Large intestine (tissue), 3 donors: ENCODE results near the gene ADAMTSL2. TPM values are rescaled to one million over a fixed set of nuclear protein-coding genes. Genes with fewer than 3 reads are reported as not detected.

Experiments used
- DNase-seq, 2 donors: peaks; one replicate each; pipeline versions ENCODE4 v3.0.0 to v3.0.0-alpha.2; 2013
- H3K27ac ChIP-seq: one replicate; pipeline ENCODE4 v1.5.1; 2013; ENCODE audit warnings: low read length
- H3K27me3 ChIP-seq: 2 replicates; pipeline ENCODE4 v1.6.1; 2013; ENCODE audit warnings: low read length; ENCODE audit not compliant: control insufficient read depth, insufficient read depth
- H3K36me3 ChIP-seq: 2 replicates; pipeline ENCODE4 v1.6.1; 2013; ENCODE audit warnings: low read length; ENCODE audit not compliant: control insufficient read depth, insufficient read depth
- H3K4me1 ChIP-seq: one replicate; pipeline ENCODE4 v1.6.1; 2013; ENCODE audit warnings: low read length; ENCODE audit not compliant: control insufficient read depth, insufficient read depth
- H3K4me3 ChIP-seq: one replicate; pipeline ENCODE4 v1.5.1; 2013; ENCODE audit warnings: low read length
- H3K9me3 ChIP-seq: one replicate; pipeline ENCODE4 v1.6.1; 2013; ENCODE audit warnings: mild to moderate bottlenecking, low read depth, low read length, moderate library complexity; ENCODE audit not compliant: control insufficient read depth
- WGBS: methylation state at CpG from one replicate; pipeline ENCODE4 v1.1.5; 2013; ENCODE audit warnings: low lambda C conversion rate; ENCODE audit not compliant: insufficient coverage; 5-methylcytosine and 5-hydroxymethylcytosine counted together
- polyA plus RNA-seq: library from polyadenylated mRNA; unstranded; fragments of 120-200 nt; gene quantifications from one replicate; pipeline ENCODE4 v1.2.1, GENCODE V29; 2013

The ADAMTSL2 gene
- polyA plus RNA-seq, 1 donor = 0.69 TPM

DNA sequence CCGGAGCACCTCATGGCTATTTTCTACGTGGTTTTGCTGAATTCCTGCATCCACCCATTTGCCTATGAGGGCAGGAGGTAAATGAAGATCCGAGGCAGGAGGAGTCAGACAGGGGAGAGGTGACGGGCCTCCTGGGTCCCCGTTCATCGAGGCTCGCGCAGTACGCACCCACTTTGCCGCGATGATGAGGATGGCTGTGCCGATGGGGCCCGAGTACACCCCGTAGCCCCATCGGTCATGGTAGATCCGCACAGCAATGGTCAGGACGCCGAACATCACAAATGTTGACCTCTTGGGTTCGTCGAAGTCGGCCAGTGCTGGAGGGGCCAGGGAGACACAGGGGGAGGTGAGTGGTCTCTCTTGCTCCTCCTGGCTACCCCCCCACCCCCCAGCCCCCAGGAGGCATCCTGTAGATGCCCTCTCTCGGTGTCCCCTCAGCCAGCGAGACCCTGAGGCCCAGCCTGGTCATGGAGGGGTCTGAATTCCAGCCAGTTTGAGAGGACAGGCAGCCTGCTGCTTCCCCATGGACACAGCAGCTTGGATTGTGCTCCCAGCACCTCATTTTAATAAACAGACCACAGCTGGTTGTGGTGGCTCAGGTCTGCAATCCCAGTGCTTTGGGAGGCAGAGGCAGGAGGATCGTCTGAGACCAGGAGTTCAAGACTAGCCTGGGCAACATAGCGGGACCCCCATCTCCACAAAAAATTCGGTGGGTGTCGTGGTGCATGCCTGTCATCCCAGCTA is 15.6 kb upstream of the ADAMTSL2 start:
- Histone ChIP-seq H3K4me1 (no peaks in the 10 kb centered on the region), H3K4me3 (no peak overlapping the region), H3K27ac (no peak overlapping the region), H3K27me3 (no peaks in the 10 kb centered on the region), H3K36me3 (no peaks in the 10 kb centered on the region), H3K9me3 (no peaks in the 10 kb centered on the region)
- WGBS = 80% methylated on average over 2 of the region's 27 CpGs
- no peak for DNase-seq

DNA sequence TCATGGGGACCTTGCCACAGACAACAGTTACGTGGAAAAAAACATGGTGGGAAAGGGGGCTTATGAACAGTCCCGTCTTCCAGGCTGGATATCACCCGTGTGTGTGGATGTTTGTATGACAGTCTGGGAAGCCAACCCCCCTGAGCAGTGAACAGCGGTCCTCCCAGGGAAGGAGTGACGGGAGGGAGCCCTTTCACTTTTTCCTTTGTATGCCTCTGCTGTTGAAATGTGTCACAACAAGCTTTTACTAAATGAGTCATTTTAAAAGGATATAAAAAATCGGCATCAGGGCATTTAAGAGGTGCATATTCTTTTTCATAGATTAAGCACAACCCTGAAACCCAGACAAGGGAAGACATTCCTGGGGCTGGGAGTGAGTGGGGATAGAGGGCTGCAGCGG is 14.8 kb upstream of the ADAMTSL2 start:
- H3K4me1 ChIP-seq = no peaks in the 10 kb centered on the region
- DNase-seq = no peak
- no CpG with 5 or more reads among the region's 7 CpGs for WGBS
- no peaks in the 10 kb centered on the region for H3K36me3 ChIP-seq
- no peak overlapping the region for H3K27ac ChIP-seq
- no peaks in the 10 kb centered on the region for H3K27me3 ChIP-seq
- H3K9me3 ChIP-seq = no peaks in the 10 kb centered on the region
- no peak overlapping the region for H3K4me3 ChIP-seq

DNA sequence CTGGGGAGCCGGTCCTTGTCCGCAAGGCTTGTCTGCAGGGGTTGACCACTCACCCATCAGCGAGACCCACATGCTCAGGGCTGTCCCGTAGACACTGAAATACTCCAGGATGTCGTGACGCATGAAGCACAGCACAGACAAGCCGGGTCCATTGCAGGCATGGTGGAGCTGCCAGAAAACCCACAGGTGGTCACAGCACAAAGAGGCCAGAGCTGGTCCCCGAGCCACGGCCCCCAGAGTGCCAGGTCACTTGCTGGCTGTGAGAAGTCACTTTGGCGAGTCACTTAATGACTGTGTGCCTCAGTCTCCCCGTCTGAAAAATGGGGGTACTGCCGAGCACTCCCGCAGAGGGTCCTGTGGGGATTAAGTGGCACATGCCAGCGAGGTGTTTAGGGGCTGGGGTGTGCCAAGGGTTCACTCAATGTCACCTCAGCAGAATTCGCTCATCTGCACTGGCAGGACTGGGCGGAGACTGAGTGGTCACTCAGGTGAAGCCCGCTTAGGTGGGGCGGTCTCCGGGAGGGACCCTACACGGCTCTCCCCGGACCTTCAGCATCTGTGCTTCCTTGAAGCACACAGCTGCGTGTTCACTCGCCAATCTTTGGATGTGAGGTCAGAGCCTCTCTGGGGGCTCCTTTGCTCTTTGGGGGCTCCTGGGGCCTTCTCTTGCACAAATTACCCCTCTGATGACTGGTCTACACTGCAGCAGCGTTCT is 14.2 kb upstream of the ADAMTSL2 start:
- WGBS = no CpG with 5 or more reads among the region's 24 CpGs
- H3K4me1 ChIP-seq = no peaks in the 10 kb centered on the region
- no peak overlapping the region for H3K4me3 ChIP-seq
- no peak overlapping the region for H3K27ac ChIP-seq
- H3K27me3 ChIP-seq = no peaks in the 10 kb centered on the region
- no peaks in the 10 kb centered on the region for H3K9me3 ChIP-seq
- H3K36me3 ChIP-seq = no peaks in the 10 kb centered on the region
- DNase-seq = no peak

- 77% methylated on average over 2 of the region's 21 CpGs for WGBS
- Histone ChIP-seq H3K4me1 (peaks cover under 1% of the 10 kb centered on the region), H3K9me3 (no peaks in the 10 kb centered on the region), H3K27ac (no peak overlapping the region), H3K27me3 (no peaks in the 10 kb centered on the region), H3K4me3 (no peak overlapping the region), H3K36me3 (no peaks in the 10 kb centered on the region)
- DNase-seq = no peak
Measured at GRCh38 chr9:133521122-133522072, 13.1 kb upstream of the ADAMTSL2 start.

- Histone ChIP-seq H3K36me3 (no peaks in the 10 kb centered on the region), H3K27ac (no peak overlapping the region), H3K4me3 (no peak overlapping the region), H3K27me3 (peaks cover 8% of the 10 kb centered on the region), H3K9me3 (no peaks in the 10 kb centered on the region), H3K4me1 (peaks cover 9% of the 10 kb centered on the region)
- DNase-seq = no peak
- no CpG with 5 or more reads among the region's 14 CpGs for WGBS
Measured at GRCh38 chr9:133522073-133522910, 12.2 kb upstream of the ADAMTSL2 start.

DNA sequence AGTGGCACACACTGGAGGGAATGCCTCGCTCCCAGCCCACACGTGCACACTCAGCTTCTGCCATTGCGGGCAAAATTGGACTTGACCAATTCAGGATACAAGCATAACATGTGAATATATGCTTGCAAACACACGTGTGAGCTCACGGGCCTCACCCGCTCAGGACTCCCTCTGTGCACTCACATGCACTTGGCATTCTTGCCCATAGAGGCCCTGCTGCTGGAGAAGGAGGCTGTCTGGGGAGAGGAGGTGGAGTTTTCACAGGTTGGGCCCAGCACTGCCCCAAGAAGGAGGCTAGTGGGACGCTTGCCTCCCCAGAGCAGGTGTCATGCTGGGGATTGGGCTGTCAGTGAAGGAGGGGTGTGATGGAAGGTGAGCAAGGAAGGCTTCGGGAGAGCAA is 11.4 kb upstream of the ADAMTSL2 start:
- no peak for DNase-seq
- WGBS = no CpG with 5 or more reads among the region's 8 CpGs
- Histone ChIP-seq H3K4me3 (no peak overlapping the region), H3K36me3 (no peaks in the 10 kb centered on the region), H3K9me3 (no peaks in the 10 kb centered on the region), H3K4me1 (peaks cover 10% of the 10 kb centered on the region), H3K27me3 (peaks cover 16% of the 10 kb centered on the region), H3K27ac (no peak overlapping the region)

DNA sequence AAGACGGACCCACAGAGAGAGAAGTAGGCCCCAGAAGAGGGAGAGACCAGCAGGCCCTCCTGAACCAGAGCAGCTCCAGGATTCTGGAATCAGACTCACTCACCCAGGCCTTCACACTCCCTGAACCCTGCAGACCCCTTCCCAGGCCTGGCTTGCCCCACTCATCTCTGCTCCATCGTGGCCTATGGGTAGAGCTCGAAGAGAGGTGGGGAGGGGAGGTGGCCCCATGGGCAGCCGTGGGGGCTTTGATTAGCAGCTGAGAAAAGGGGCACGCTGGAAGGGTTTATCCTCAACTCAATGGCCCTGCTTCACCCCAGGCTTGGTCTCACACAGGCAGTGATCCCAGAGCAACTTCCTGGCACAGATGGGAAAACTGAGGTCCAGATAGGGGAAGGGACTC is 10.4 kb upstream of the ADAMTSL2 start:
- no peak overlapping the region for H3K27ac ChIP-seq
- WGBS = no CpG with 5 or more reads among the region's 5 CpGs

DNA sequence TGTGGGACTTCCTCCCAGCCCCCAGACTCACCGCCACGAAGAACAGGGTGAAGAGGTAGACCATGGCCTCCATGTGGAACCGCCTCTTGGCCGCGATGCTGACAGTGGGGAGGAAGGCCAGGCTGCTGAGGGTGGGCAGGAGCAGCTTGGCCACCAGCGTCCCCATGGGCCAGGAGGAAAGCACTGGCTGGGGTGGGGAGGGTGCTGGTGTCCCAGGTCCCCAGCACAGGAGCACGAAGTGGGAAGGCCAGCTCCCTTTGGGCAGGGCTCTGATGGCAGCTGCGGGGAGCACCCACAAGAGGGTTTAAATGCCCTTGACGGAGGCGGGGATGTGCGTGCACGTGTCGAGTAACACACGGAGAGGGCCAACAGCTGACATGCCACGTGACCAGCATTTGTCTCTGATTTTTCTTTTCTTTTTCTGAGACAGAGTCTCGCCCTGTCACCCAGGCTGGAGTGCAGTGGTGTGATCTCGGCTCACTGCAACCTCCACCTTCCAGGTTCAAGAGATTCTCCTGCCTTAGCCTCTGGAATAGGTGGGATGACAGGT is 9.8 kb upstream of the ADAMTSL2 start, which contains the start of gene MYMK:
Gene MYMK, minus strand, starts transcription at position 281 of the 550 bp plus-strand sequence. Its CDS starts 115 bp downstream, at position 166.
- Histone ChIP-seq H3K27ac (no peak within 1 kb of the TSS), H3K9me3 (peaks cover 2% of the 10 kb centered on the region), H3K4me1 (peaks cover 10% of the 10 kb centered on the region), H3K36me3 (no peaks in the 10 kb centered on the region), H3K4me3 (no peak within 1 kb of the TSS), H3K27me3 (peaks cover 25% of the 10 kb centered on the region)
- WGBS = no CpG with 5 or more reads among the region's 17 CpGs
- DNase-seq = no peak

More for the DNA sequence above, 10.4 kb upstream of the ADAMTSL2 start:
- Histone ChIP-seq H3K27me3 (peaks cover 24% of the 10 kb centered on the region), H3K4me1 (peaks cover 10% of the 10 kb centered on the region), H3K9me3 (peaks cover 2% of the 10 kb centered on the region), H3K36me3 (no peaks in the 10 kb centered on the region), H3K4me3 (no peak overlapping the region)
- DNase-seq = no peak

GRCh38 chr9:133525677-133526076 is 8.8 kb upstream of the ADAMTSL2 start:
- H3K27me3 ChIP-seq = peaks cover 25% of the 10 kb centered on the region
- H3K9me3 ChIP-seq = peaks cover 2% of the 10 kb centered on the region
- DNase-seq = no peak
- H3K4me3 ChIP-seq = no peak overlapping the region
- no peak overlapping the region for H3K27ac ChIP-seq
- peaks cover 10% of the 10 kb centered on the region for H3K4me1 ChIP-seq
- no CpG with 5 or more reads among the region's 8 CpGs for WGBS
- no peaks in the 10 kb centered on the region for H3K36me3 ChIP-seq
